WTC11 (cell line): ENCODE measurements around the gene BNIPL. TPM values are rescaled to one million over a fixed set of nuclear protein-coding genes. Genes with fewer than 3 reads are reported as not detected.

Experiments used
- ARID4B ChIP-seq: sonication (generic); formaldehyde crosslinking; IDR thresholded peaks from 2 replicates; pipeline ENCODE4 v1.8.0; 2023; ENCODE audit warnings: missing genetic modification reagents, mild to moderate bottlenecking, borderline replicate concordance
- ATF1 ChIP-seq: sonication (generic); formaldehyde crosslinking; IDR thresholded peaks from 2 replicates; pipeline ENCODE4 v1.8.1; 2023; ENCODE audit warnings: mild to moderate bottlenecking, moderate library complexity, missing genetic modification reagents
- ATF3 ChIP-seq: sonication (generic); formaldehyde crosslinking; conservative IDR thresholded peaks from 2 replicates; pipeline ENCODE4 v1.8.1; 2022; ENCODE audit warnings: mild to moderate bottlenecking, missing genetic modification reagents
- CTCF ChIP-seq: fragments of 200-600 bp; IDR thresholded peaks from 2 replicates; pipeline ENCODE4 v1.8.0; 2022; ENCODE audit warnings: antibody characterized with exemption
- E2F1 ChIP-seq: sonication (generic); formaldehyde crosslinking; IDR thresholded peaks from 2 replicates; pipeline ENCODE4 v1.8.0; 2022; ENCODE audit warnings: mild to moderate bottlenecking, missing genetic modification reagents
- ELF4 ChIP-seq: sonication (generic); formaldehyde crosslinking; IDR thresholded peaks from 2 replicates; pipeline ENCODE4 v1.8.1; 2022; ENCODE audit warnings: low read depth, mild to moderate bottlenecking, moderate library complexity, missing genetic modification reagents
- ERG ChIP-seq: fragments of 250-450 bp; sonication (Bioruptor Pico); IDR thresholded peaks from 2 replicates; pipeline ENCODE4 v1.8.0; 2021; ENCODE audit warnings: mild to moderate bottlenecking
- FOXJ3 ChIP-seq: sonication (generic); formaldehyde crosslinking; IDR thresholded peaks from 2 replicates; pipeline ENCODE4 v1.9.0; 2021; ENCODE audit warnings: missing genetic modification reagents, mild to moderate bottlenecking, borderline replicate concordance
- HMGA2 ChIP-seq: fragments of 250-450 bp; sonication (Bioruptor Pico); IDR thresholded peaks from 2 replicates; pipeline ENCODE4 v1.4.0; 2021; ENCODE audit warnings: mild to moderate bottlenecking, moderate library complexity
- MLX ChIP-seq: sonication (generic); formaldehyde crosslinking; IDR thresholded peaks from 2 replicates; pipeline ENCODE4 v1.8.1; 2023; ENCODE audit warnings: mild to moderate bottlenecking, missing genetic modification reagents, moderate library complexity
- MXD4 ChIP-seq: fragments of 250-450 bp; sonication (Bioruptor Pico); IDR thresholded peaks from 2 replicates; pipeline ENCODE4 v1.8.0; 2021; ENCODE audit warnings: mild to moderate bottlenecking, moderate library complexity, borderline replicate concordance
- MYBL2 ChIP-seq: sonication (generic); formaldehyde crosslinking; IDR thresholded peaks from 2 replicates; pipeline ENCODE4 v1.8.1; 2023; ENCODE audit warnings: mild to moderate bottlenecking, moderate library complexity, missing genetic modification reagents
- NR3C1 ChIP-seq: sonication (generic); formaldehyde crosslinking; conservative IDR thresholded peaks from 2 replicates; pipeline ENCODE4 v1.8.1; 2023; ENCODE audit warnings: low read depth, mild to moderate bottlenecking, missing genetic modification reagents
- OVOL2 ChIP-seq: fragments of 250-450 bp; sonication (Bioruptor Pico); IDR thresholded peaks from 2 replicates; pipeline ENCODE4 v1.9.0; 2021; ENCODE audit warnings: mild to moderate bottlenecking, borderline replicate concordance
- ZNF281 ChIP-seq: sonication (generic); formaldehyde crosslinking; IDR thresholded peaks from 2 replicates; pipeline ENCODE4 v1.8.0; 2023; ENCODE audit warnings: mild to moderate bottlenecking, missing genetic modification reagents
- ZNF532 ChIP-seq: fragments of 250-450 bp; sonication (Bioruptor Pico); IDR thresholded peaks from 2 replicates; pipeline ENCODE4 v1.9.0; 2021; ENCODE audit warnings: mild to moderate bottlenecking, borderline replicate concordance
- ZNF671 ChIP-seq: fragments of 250-450 bp; sonication (Bioruptor Pico); IDR thresholded peaks from 2 replicates; pipeline ENCODE4 v1.8.0; 2021; ENCODE audit warnings: mild to moderate bottlenecking
- ZSCAN18 ChIP-seq: fragments of 250-450 bp; sonication (Bioruptor Pico); IDR thresholded peaks from 2 replicates; pipeline ENCODE4 v2.1.2; 2022; ENCODE audit warnings: mild to moderate bottlenecking, moderate library complexity
- total RNA-seq: library from RNA; stranded (reverse); gene quantifications from 3 replicates; pipeline ENCODE4 v1.2.3, GENCODE V29; 2021

The BNIPL gene
- total RNA-seq, 1 experiment from 2014 or later: 3.8 TPM

GRCh38 chr1:151008244-151009205, 27.9 kb upstream of the BNIPL start, which contains the start of gene PRUNE1 (continued):
- TF ChIP-seq ARID4B (CRISPR knock-in tag): 0 out of 2 replicates have a peak, but pooled peaks have one; percentile 67
- no peak for TF ChIP-seq MXD4 (CRISPR knock-in tag)
- no peak for TF ChIP-seq HMGA2
- TF ChIP-seq MYBL2: peak; percentile 48; the same call in 1 of the 2 replicates
- TF ChIP-seq ERG: no peak
- no peak for TF ChIP-seq ZSCAN18
- TF ChIP-seq MLX: no peak
- TF ChIP-seq FOXJ3: no peak
- TF ChIP-seq ZNF671: no peak
- no peak for TF ChIP-seq ATF1 (CRISPR knock-in tag)
- no peak for TF ChIP-seq ELF4
- TF ChIP-seq NR3C1: no peak
- no peak for TF ChIP-seq OVOL2 (CRISPR knock-in tag)
- no peak for TF ChIP-seq CTCF
- no peak for TF ChIP-seq E2F1 (CRISPR knock-in tag)
- no peak for TF ChIP-seq ZNF532 (CRISPR knock-in tag)
- no peak for TF ChIP-seq ZNF281
- TF ChIP-seq ATF3 (CRISPR knock-in tag): no peak
